PFSK-1 (cell line): ENCODE results near the gene NACC2.

ENCODE experiments used
- SIN3A ChIP-seq: IDR thresholded peaks from 2 replicates; pipeline ENCODE4 v1.6.1; 2012; ENCODE audit warnings: mild to moderate bottlenecking, low read length, moderate library complexity, borderline replicate concordance; ENCODE audit not compliant: insufficient read depth
- TF ChIP-seq, protein P1 (sequence below), 2 experiments: IDR thresholded peaks; 2 replicates each; pipeline versions ENCODE4 v1.6.1 to v1.8.0; 2011 to 2012; ENCODE audit warnings: low read depth in 2 of 2, low read length in 2 of 2, control low read depth in 1 of 2, inconsistent platforms in 1 of 2, mild to moderate bottlenecking in 1 of 2, moderate library complexity in 1 of 2; ENCODE audit not compliant: insufficient read depth in 1 of 2

DNA sequence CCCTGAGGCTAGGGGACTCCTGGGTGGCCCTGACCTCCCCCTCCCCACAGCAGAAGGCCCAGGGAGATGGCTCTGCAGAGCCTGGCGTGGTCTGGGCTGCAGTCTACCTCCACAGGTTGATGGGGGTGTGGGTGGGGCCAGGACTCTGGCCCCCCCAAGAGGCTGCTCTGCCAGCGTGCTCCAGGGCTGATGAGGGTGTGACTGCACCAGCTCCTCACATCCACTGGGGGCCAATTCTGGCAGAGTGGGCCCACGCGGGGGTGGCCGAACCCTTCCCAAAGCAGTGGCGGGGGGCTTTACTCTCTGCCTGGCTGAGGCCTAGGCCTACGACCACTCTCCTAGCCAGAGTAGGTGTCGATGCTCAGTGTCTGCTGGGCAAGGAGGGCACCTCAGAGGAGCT, 105.9 kb downstream of the NACC2 start:
- TF ChIP-seq SIN3A, result no peak
- TF ChIP-seq, protein P1, sequence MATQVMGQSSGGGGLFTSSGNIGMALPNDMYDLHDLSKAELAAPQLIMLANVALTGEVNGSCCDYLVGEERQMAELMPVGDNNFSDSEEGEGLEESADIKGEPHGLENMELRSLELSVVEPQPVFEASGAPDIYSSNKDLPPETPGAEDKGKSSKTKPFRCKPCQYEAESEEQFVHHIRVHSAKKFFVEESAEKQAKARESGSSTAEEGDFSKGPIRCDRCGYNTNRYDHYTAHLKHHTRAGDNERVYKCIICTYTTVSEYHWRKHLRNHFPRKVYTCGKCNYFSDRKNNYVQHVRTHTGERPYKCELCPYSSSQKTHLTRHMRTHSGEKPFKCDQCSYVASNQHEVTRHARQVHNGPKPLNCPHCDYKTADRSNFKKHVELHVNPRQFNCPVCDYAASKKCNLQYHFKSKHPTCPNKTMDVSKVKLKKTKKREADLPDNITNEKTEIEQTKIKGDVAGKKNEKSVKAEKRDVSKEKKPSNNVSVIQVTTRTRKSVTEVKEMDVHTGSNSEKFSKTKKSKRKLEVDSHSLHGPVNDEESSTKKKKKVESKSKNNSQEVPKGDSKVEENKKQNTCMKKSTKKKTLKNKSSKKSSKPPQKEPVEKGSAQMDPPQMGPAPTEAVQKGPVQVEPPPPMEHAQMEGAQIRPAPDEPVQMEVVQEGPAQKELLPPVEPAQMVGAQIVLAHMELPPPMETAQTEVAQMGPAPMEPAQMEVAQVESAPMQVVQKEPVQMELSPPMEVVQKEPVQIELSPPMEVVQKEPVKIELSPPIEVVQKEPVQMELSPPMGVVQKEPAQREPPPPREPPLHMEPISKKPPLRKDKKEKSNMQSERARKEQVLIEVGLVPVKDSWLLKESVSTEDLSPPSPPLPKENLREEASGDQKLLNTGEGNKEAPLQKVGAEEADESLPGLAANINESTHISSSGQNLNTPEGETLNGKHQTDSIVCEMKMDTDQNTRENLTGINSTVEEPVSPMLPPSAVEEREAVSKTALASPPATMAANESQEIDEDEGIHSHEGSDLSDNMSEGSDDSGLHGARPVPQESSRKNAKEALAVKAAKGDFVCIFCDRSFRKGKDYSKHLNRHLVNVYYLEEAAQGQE (IDR thresholded peaks at IDR 0.05; ENCODE audit: insufficient read depth in 1 of 2, low read depth in 2 of 2, low read length in 2 of 2), result no peak
